Astrocyte of the cerebellum (primary cell): Measurements from ENCODE around the gene IFT52.

Experiments
- DNase-seq: peaks from one replicate; pipeline ENCODE4 v3.0.0-alpha.2; 2011; ENCODE audit warnings: low read depth
- H3K4me3 ChIP-seq: 2 replicates; pipeline ENCODE4 v1.5.1; 2011; ENCODE audit warnings: mild to moderate bottlenecking, low read depth, low read length, moderate library complexity
- CTCF ChIP-seq: IDR thresholded peaks from 2 replicates; pipeline ENCODE4 v1.5.1; 2012; ENCODE audit warnings: low read length, low read depth, moderate library complexity, mild to moderate bottlenecking; ENCODE audit errors: missing control alignments
- in situ Hi-C: cut with HindIII; loops from 2 replicates; pipeline ENCODE4 v1.10.0; 2017; ENCODE audit warnings: low sequenced_read_pairs

Gene IFT52

GRCh38 chr20:43694763-43695162 lies 104.0 kb downstream of the IFT52 start:
- H3K4me3 ChIP-seq = no peak overlapping the region
- in situ Hi-C loops = no loop called here
- no peak for DNase-seq
- no peak for TF ChIP-seq CTCF

- no peak overlapping the region for H3K4me3 ChIP-seq
- DNase-seq = no peak
- TF ChIP-seq CTCF = no peak
- in situ Hi-C loops = no loop called here
Observed at GRCh38 chr20:43695571-43695970, 104.8 kb downstream of the IFT52 start.
